Panc1 (cell line): ENCODE results near the gene OSBPL10. TPM values are rescaled to one million over a fixed set of nuclear protein-coding genes. Genes with fewer than 3 reads are reported as not detected.

ENCODE experiments used
- ATAC-seq: fragments of 200-7000 bp; cut with Tn5 transposase; 2 replicates; pipeline ENCODE4 v1.9.1; 2020; ENCODE audit warnings: mild to moderate bottlenecking, moderate library complexity
- Bru-seq: library from RNA; stranded (reverse); fragments of 400-500 nt; gene quantifications from one replicate; lab custom pipeline; 2021; lab: Mats Ljungman, UMichigan
- BruChase-seq, 2 experiments: library from RNA; stranded (reverse); fragments of 400-500 nt; gene quantifications; one replicate each; lab custom pipeline; 2021; lab: Mats Ljungman, UMichigan
- BruUV-seq: library from RNA; stranded (reverse); fragments of 400-500 nt; replicated peaks from 2 replicates; lab custom pipeline; 2021; lab: Mats Ljungman, UMichigan
- CTCF ChIA-PET: fragments of 300-600 bp; sonication (Branson Sonifier 250); formaldehyde crosslinking; loops from one replicate; lab custom pipeline; 2022; ENCODE audit warnings: antibody characterized with exemption; lab: Charles Lee
- POLR2A ChIA-PET: fragments of 300-600 bp; sonication (Branson Sonifier 250); formaldehyde crosslinking; loops from one replicate; lab custom pipeline; 2022; ENCODE audit warnings: antibody characterized with exemption; lab: Charles Lee
- DNase-seq: peaks from one replicate; pipeline ENCODE4 v3.0.0-alpha.2; 2010; ENCODE audit warnings: low read depth, low spot score
- H3K27ac ChIP-seq: 2 replicates; pipeline ENCODE4 v1.5.1; 2011; ENCODE audit warnings: mild to moderate bottlenecking, low read length, inconsistent platforms
- H3K27me3 ChIP-seq: fragments of 200-500 bp; sonication (Bioruptor generic); 2 replicates; pipeline ENCODE4 v1.6.0; 2014; ENCODE audit warnings: low read length, inconsistent platforms; ENCODE audit not compliant: control insufficient read depth, insufficient read depth
- H3K36me3 ChIP-seq: fragments of 200-500 bp; sonication (Bioruptor generic); 2 replicates; pipeline ENCODE4 v1.5.1; 2014; ENCODE audit warnings: inconsistent platforms, mild to moderate bottlenecking, low read length, moderate library complexity; ENCODE audit not compliant: control insufficient read depth, insufficient read depth
- H3K4me1 ChIP-seq: 2 replicates; pipeline ENCODE4 v1.5.1; 2011; ENCODE audit warnings: inconsistent platforms, mild to moderate bottlenecking, low read length, moderate library complexity; ENCODE audit not compliant: control insufficient read depth, insufficient read depth
- H3K4me3 ChIP-seq, 2 experiments: 2 replicates each; pipeline ENCODE4 v1.5.1; 2011 to 2012; ENCODE audit warnings: low read depth in 2 of 2, low read length in 2 of 2, mild to moderate bottlenecking in 2 of 2, inconsistent platforms in 1 of 2, moderate library complexity in 1 of 2
- H3K9me3 ChIP-seq: fragments of 200-500 bp; sonication (Bioruptor generic); 2 replicates; pipeline ENCODE4 v1.5.1; 2014; ENCODE audit warnings: low read depth, mild to moderate bottlenecking, inconsistent platforms, low read length, moderate library complexity; ENCODE audit not compliant: control insufficient read depth, insufficient read depth
- CTCF ChIP-seq: fragments of 450-650 bp; IDR thresholded peaks from 2 replicates; pipeline ENCODE4 v1.5.1; 2017; ENCODE audit warnings: mild to moderate bottlenecking
- POLR2AphosphoS5 ChIP-seq: IDR thresholded peaks from 2 replicates; pipeline ENCODE4 v1.6.1; 2012; ENCODE audit warnings: mild to moderate bottlenecking, low read depth, low read length, moderate library complexity
- REST ChIP-seq, 2 experiments: IDR thresholded peaks; 2 replicates each; pipeline ENCODE4 v1.6.1; 2011 to 2012; ENCODE audit warnings: low read depth in 2 of 2, control low read depth in 1 of 2, low read length in 1 of 2, mild to moderate bottlenecking in 1 of 2, moderate library complexity in 1 of 2; ENCODE audit not compliant: insufficient read depth in 1 of 2
- SIN3A ChIP-seq: IDR thresholded peaks from 2 replicates; pipeline ENCODE4 v1.6.1; 2012; ENCODE audit warnings: low read depth, mild to moderate bottlenecking, low read length, moderate library complexity, borderline replicate concordance; ENCODE audit not compliant: insufficient read depth
- TCF7L2 ChIP-seq: IDR thresholded peaks from 2 replicates; pipeline ENCODE4 v1.6.1; 2011; ENCODE audit warnings: mild to moderate bottlenecking, low read depth, low read length, inconsistent platforms
- in situ Hi-C: cut with HindIII; loops from 2 replicates; pipeline ENCODE4 v1.10.0; 2016; ENCODE audit warnings: low sequenced_read_pairs, low pct_unique_long_range_greater_than_20kb
- intact Hi-C: fragments of 100-400 bp; cut with micrococcal nuclease; formaldehyde crosslinking; loops from one replicate; pipeline ENCODE4 v1.10.0; 2022; ENCODE audit not compliant: unreplicated experiment
- long read RNA-seq: library from polyadenylated mRNA; unstranded; transcript quantifications from one replicate; pipeline ENCODE4 v2.0.0, GENCODE V29; 2021; ENCODE audit not compliant: unreplicated experiment
- polyA plus RNA-seq: library from polyadenylated mRNA; unstranded; fragments of >200 nt; gene quantifications from one replicate; pipeline ENCODE4 v1.2.1, GENCODE V29; 2012; ENCODE audit warnings: missing spikeins; ENCODE audit not compliant: insufficient read length
- total RNA-seq: library from RNA; stranded (reverse); gene quantifications from one replicate; pipeline ENCODE4 v1.2.1, GENCODE V29; 2021; ENCODE audit not compliant: unreplicated experiment

The OSBPL10 gene
- total RNA-seq (88.1 TPM), Bru-seq, nascent RNA (percentile 92 among the genes with signal in this experiment), BruChase-seq, experiment 1, labeled RNA remaining after a 2-hour chase (percentile 79 among the genes with signal in this experiment), BruChase-seq, experiment 2, labeled RNA remaining after a 6-hour chase (percentile 83 among the genes with signal in this experiment)
- 65.0 TPM for polyA plus RNA-seq
- long read RNA-seq, full-length matches to known transcripts: 123 of 177 reads
- long read RNA-seq, partial matches to known transcripts: 19 of 177 reads
- long read RNA-seq, other reads (novel, unspliced or antisense): 35 of 177 reads

GRCh38 chr3:31981206-31982181 lies at the start of gene OSBPL10, which contains the start of gene ZNF860:
OSBPL10 (minus strand) TSS chr3:31981262; CDS start chr3:31981179, 83 bp downstream.
ZNF860 (plus strand) TSS chr3:31981750; CDS start chr3:31989080, 7,330 bp downstream.
- no peak for DNase-seq
- peak; percentile 88 for ATAC-seq
- BruUV-seq: no TSS peak
- Histone ChIP-seq H3K27ac (peak within 1 kb of the TSS; percentile 99), H3K27me3 (no peaks in the 10 kb centered on the region), H3K36me3 (no peaks in the 10 kb centered on the region), H3K9me3 (no peaks in the 10 kb centered on the region), H3K4me3 (peak within 1 kb of the TSS; percentile 63 to 83), H3K4me1 (peaks cover 26% of the 10 kb centered on the region)
- in situ Hi-C loops (no loop called here), intact Hi-C loops (no loop called here)
- ChIA-PET POLR2A (interaction anchor here (0.6 kb wide), 1 partner anchor 275 kb away, joined by 4 read pairs; no protein-coding TSS in a partner anchor), CTCF (interaction anchor here (0.6 to 0.7 kb wide), 2 partner anchors 92 to 102 kb away, joined by 6 to 7 read pairs; no protein-coding TSS in a partner anchor)
- TF ChIP-seq REST (IDR thresholded peaks at IDR 0.05; ENCODE audit: insufficient read depth in 1 of 2, low read depth in 2 of 2, low read length in 1 of 2) (no peak), SIN3A (no peak), CTCF (no peak), POLR2AphosphoS5 (peak; percentile 42; the same call in 1 of the 2 replicates)

DNA sequence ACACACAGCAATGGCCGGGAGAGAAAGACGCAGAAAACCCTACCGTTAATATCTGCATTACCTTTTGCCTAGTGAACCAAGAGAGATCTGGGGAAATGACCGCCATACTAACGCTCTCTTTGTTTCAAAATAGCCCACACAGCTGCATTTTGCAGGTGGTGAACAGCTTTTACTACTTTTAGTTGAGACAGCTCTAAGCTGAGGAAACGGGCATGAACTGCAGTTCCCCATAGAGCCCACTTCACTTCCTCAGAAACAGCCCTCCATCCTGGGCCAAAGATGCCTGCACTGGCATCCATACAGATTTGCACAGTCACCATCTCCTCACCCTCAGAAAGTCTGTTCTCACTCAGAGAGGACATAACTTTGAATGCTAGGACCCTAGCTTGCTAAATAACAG lies 45.5 kb upstream of the OSBPL10 start:
- H3K27me3 ChIP-seq: no peaks in the 10 kb centered on the region
- H3K27ac ChIP-seq: no peak overlapping the region
- POLR2A ChIA-PET: no interaction called here
- TF ChIP-seq CTCF (no peak), SIN3A (no peak), REST (IDR thresholded peaks at IDR 0.05; ENCODE audit: insufficient read depth in 1 of 2, low read depth in 2 of 2, low read length in 1 of 2) (no peak), POLR2AphosphoS5 (no peak), TCF7L2 (no peak)
- in situ Hi-C loops (no loop called here), intact Hi-C loops (no loop called here)
- no TSS peak for BruUV-seq
- H3K4me3 ChIP-seq: no peak overlapping the region
- no peaks in the 10 kb centered on the region; the same call in 1 of the 2 replicates for H3K4me1 ChIP-seq
- no peaks in the 10 kb centered on the region for H3K36me3 ChIP-seq
- CTCF ChIA-PET: no interaction called here
- DNase-seq (no peak), ATAC-seq (no peak)
- no peaks in the 10 kb centered on the region for H3K9me3 ChIP-seq
